Body of pancreas (tissue), 4 donors: Measurements from ENCODE around the gene SLC17A7. TPM values are rescaled to one million over a fixed set of nuclear protein-coding genes. Genes with fewer than 3 reads are reported as not detected.

Experiments used
- ATAC-seq: fragments of 150-250 bp; one replicate; pipeline ENCODE4 v1.9.1; 2016
- DNase-seq, 4 donors: peaks; one replicate each; pipeline ENCODE4 v3.0.0-alpha.2; 2019
- H3K27ac ChIP-seq, 4 donors: fragments of 200-600 bp; sonication (generic); 1 replicate in 3 of 4; 2 replicates in 1 of 4; pipeline versions ENCODE4 v1.5.1 to v1.6.1; 2016 to 2019; ENCODE audit warnings: mild to moderate bottlenecking in 1 of 4, mixed read lengths in 1 of 4, moderate library complexity in 1 of 4
- H3K27me3 ChIP-seq, 2 donors: fragments of 200-600 bp; sonication (generic); one replicate each; pipeline ENCODE4 v1.6.0; 2016; ENCODE audit warnings: mild to moderate bottlenecking in 1 of 2
- H3K36me3 ChIP-seq, 2 donors: fragments of 200-600 bp; sonication (generic); replicated peaks in 1 of 2; 2 replicates each; pipeline ENCODE4 v1.5.1; 2016; ENCODE audit warnings: low read depth in 2 of 2; ENCODE audit not compliant: insufficient read depth in 1 of 2
- H3K4me1 ChIP-seq: fragments of 200-600 bp; sonication (generic); one replicate; pipeline ENCODE4 v1.6.0; 2016
- H3K4me3 ChIP-seq, 2 donors: fragments of 200-600 bp; sonication (generic); 1 replicate in 1 of 2; 2 replicates in 1 of 2; pipeline ENCODE4 v1.5.1; 2016 to 2019
- H3K9me3 ChIP-seq, 3 donors: fragments of 200-600 bp; sonication (generic); 1 replicate in 2 of 3; 2 replicates in 1 of 3; pipeline ENCODE4 v1.5.1; 2016
- CTCF ChIP-seq, 7 experiments: fragments of 450-650 bp in 4 of 7; fragments of 200-600 bp in 3 of 7; sonication (generic) in 3 of 7; IDR thresholded peaks; one replicate each; pipeline ENCODE4 v1.5.1; 2016 to 2019; ENCODE audit warnings: antibody characterized with exemption in 7 of 7
- POLR2A ChIP-seq, 3 donors: fragments of 450-650 bp; IDR thresholded peaks; one replicate each; pipeline ENCODE4 v1.6.1; 2016; ENCODE audit warnings: antibody characterized with exemption in 3 of 3, mild to moderate bottlenecking in 2 of 3
- WGBS, 2 donors: methylation state at CpG; one replicate each; pipeline ENCODE4 v1.1.5; 2017; 5-methylcytosine and 5-hydroxymethylcytosine counted together
- intact Hi-C: fragments of 100-400 bp; cut with DNase I; formaldehyde crosslinking; loops from one replicate; pipeline ENCODE4 v1.15.1; 2023
- total RNA-seq, 2 donors: library from RNA; depleted of rRNA; stranded (reverse); fragments of >200 nt; gene quantifications; one replicate each; pipeline ENCODE4 v1.1.0, GENCODE V29; 2016

SLC17A7 gene
- total RNA-seq, 2 donors from 2014 or later = 0.26 TPM; not detected in 1

- Histone ChIP-seq H3K27me3 (peaks cover 0 to 39% of the 10 kb centered on the region in 2 donors), H3K4me1 (peaks cover 24% of the 10 kb centered on the region), H3K4me3 (no peak overlapping the region), H3K27ac (no peak overlapping the region), H3K36me3 (no peaks in the 10 kb centered on the region), H3K9me3 (no peaks in the 10 kb centered on the region)
- 24 to 44% methylated on average over 3 of the region's 3 CpGs for WGBS, 2 donors
- ATAC-seq (no peak), DNase-seq (no peak)
- TF ChIP-seq POLR2A (IDR thresholded peaks at IDR 0.05) (no peak), CTCF (IDR thresholded peaks at IDR 0.05) (no peak)
- intact Hi-C loops = no loop called here
Observed at GRCh38 chr19:49421878-49422202, 19.5 kb downstream of the SLC17A7 start.

- Histone ChIP-seq H3K27me3 (peaks cover 0 to 34% of the 10 kb centered on the region in 2 donors), H3K4me3 (no peak overlapping the region), H3K4me1 (peaks cover 24% of the 10 kb centered on the region), H3K27ac (no peak overlapping the region), H3K36me3 (no peaks in the 10 kb centered on the region), H3K9me3 (no peaks in the 10 kb centered on the region)
- no peak for TF ChIP-seq CTCF (IDR thresholded peaks at IDR 0.05)
- TF ChIP-seq POLR2A (IDR thresholded peaks at IDR 0.05) = no peak
- DNase-seq (peak; percentile 50 to 70 (median 64)), ATAC-seq (peak; percentile 77)
- 7 to 13% methylated on average over 27 to 48 of the region's 48 CpGs for WGBS, 2 donors
- intact Hi-C loops = no loop called here
Observed at GRCh38 chr19:49421039-49421877, 20.1 kb downstream of the SLC17A7 start.

GRCh38 chr19:49420227-49420626, 21.1 kb downstream of the SLC17A7 start:
- no peak for TF ChIP-seq CTCF (IDR thresholded peaks at IDR 0.05)
- no peak for TF ChIP-seq POLR2A (IDR thresholded peaks at IDR 0.05)
- ATAC-seq = no peak
- Histone ChIP-seq H3K4me3 (no peak overlapping the region), H3K27ac (no peak overlapping the region), H3K36me3 (no peaks in the 10 kb centered on the region), H3K9me3 (no peaks in the 10 kb centered on the region), H3K27me3 (peaks cover 0 to 23% of the 10 kb centered on the region in 2 donors), H3K4me1 (peaks cover 24% of the 10 kb centered on the region)
- intact Hi-C loops = no loop called here
- no peak for DNase-seq
- 81 to 83% methylated on average over 2 of the region's 2 CpGs for WGBS, 2 donors

- TF ChIP-seq CTCF (IDR thresholded peaks at IDR 0.05) (no peak), POLR2A (IDR thresholded peaks at IDR 0.05) (no peak)
- Histone ChIP-seq H3K4me1 (peaks cover 24% of the 10 kb centered on the region), H3K9me3 (no peaks in the 10 kb centered on the region), H3K4me3 (no peak overlapping the region), H3K27ac (no peak overlapping the region), H3K36me3 (no peaks in the 10 kb centered on the region), H3K27me3 (peaks cover 0 to 21% of the 10 kb centered on the region in 2 donors)
- intact Hi-C loops = no loop called here
- 38 to 46% methylated on average over 2 of the region's 2 CpGs for WGBS, 2 donors
- no peak for DNase-seq
- ATAC-seq = no peak
Observed at GRCh38 chr19:49419173-49419572, 22.2 kb downstream of the SLC17A7 start.

GRCh38 chr19:49418511-49418910, 22.8 kb downstream of the SLC17A7 start:
- H3K27me3 ChIP-seq = peaks cover 0 to 18% of the 10 kb centered on the region in 2 donors

More at GRCh38 chr19:49418511-49418910, 22.8 kb downstream of the SLC17A7 start:
- no peak for DNase-seq
- 73 to 76% methylated on average over 5 of the region's 5 CpGs for WGBS, 2 donors
- ATAC-seq = no peak
- Histone ChIP-seq H3K9me3 (no peaks in the 10 kb centered on the region), H3K4me1 (peaks cover 24% of the 10 kb centered on the region), H3K27ac (no peak overlapping the region), H3K4me3 (no peak overlapping the region), H3K36me3 (no peaks in the 10 kb centered on the region)
- TF ChIP-seq CTCF (IDR thresholded peaks at IDR 0.05) = no peak
- TF ChIP-seq POLR2A (IDR thresholded peaks at IDR 0.05) = no peak
- intact Hi-C loops = no loop called here
